ACHN (cell line): ENCODE results near the gene NECAB3.
"Not testable (repeated sequence)": the region's sequence is repeated elsewhere in the genome, so short reads cannot be mapped to it uniquely, and the experiment has no call there.

Source experiments
- DNase-seq: peaks from one replicate; pipeline ENCODE4 v3.0.0-alpha.2; 2015
- in situ Hi-C: cut with HindIII; loops from 2 replicates; pipeline ENCODE4 v1.10.0; 2017; ENCODE audit warnings: low sequenced_read_pairs, low pct_ligation_motif_present, low pct_unique_long_range_greater_than_20kb

The NECAB3 gene

GRCh38 chr20:33700696-33701441 is 26.6 kb upstream of the NECAB3 start:
- in situ Hi-C loops, DNase-seq: not testable (repeated sequence)

- in situ Hi-C loops, DNase-seq: not testable (repeated sequence)
Observed at GRCh38 chr20:33698966-33699365, 24.7 kb upstream of the NECAB3 start.

DNA sequence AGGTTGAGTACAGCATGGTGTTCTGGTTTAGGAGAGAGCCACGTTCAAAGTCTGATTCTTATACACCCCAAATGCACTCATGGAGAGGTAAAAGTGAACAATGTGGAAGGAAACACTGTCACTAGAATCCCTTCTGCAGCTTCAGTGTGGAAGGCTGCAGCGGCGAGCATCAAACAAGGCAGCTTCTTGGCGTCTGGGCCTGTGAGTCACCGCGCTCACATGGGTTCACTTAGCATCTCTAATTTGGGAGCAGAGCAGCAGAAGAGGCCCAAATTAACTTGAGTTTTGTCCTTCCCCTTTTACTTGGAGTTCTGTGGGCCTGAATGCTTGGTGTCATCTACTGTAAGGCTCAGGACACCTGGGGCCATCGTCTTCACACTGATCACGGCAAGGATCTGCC is 22.9 kb upstream of the NECAB3 start:
- DNase-seq = no peak
- in situ Hi-C loops = no loop called here

- in situ Hi-C loops = no loop called here
- DNase-seq = no peak
Observed at GRCh38 chr20:33696448-33696847, 22.2 kb upstream of the NECAB3 start.

GRCh38 chr20:33694639-33695012 is 20.4 kb upstream of the NECAB3 start:
- in situ Hi-C loops = no loop called here
- DNase-seq = no peak

GRCh38 chr20:33693741-33694638 is 19.8 kb upstream of the NECAB3 start:
- no peak for DNase-seq
- in situ Hi-C loops = no loop called here

DNA sequence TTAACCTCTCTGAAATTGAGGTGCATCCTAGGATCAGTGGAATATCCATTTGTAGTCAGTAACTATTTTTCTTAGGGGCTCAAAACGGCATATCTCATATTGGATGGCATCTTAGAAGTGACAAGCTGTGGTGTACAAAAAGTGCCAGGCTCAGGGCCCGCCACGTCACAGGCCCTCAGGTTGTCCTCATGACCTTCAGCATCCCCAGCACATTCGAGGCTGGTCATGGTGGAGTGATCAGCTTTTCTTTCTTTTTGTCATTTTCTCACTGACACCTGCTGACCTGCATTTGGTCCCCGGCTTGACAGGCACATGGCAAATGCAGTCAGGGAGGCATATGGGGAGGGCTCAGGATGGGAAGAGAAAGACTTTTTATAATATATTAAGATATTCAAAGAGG is 19.1 kb upstream of the NECAB3 start:
- in situ Hi-C loops = no loop called here
- no peak for DNase-seq

GRCh38 chr20:33689973-33690372 is 15.7 kb upstream of the NECAB3 start:
- peak; percentile 44 for DNase-seq
- in situ Hi-C loops = no loop called here

DNA sequence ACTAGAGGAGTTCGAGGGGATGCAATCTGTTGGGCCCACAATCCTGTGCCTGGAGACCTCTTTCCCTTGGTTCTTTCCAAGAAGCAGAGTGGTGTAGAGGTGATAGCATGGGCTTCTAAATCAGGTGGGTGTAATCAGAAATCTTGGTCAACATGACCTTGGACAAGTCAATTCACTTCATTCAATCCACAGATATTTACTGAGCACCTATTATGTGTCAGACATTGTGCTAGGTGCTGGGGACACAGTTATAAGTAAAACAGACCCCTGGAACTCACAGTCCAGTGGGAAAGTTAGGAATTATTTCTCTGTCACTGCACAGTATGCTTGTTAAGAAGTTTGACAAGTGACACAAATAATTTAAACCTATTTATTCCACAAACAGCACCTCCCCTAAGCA is 15.3 kb upstream of the NECAB3 start:
- no peak for DNase-seq
- in situ Hi-C loops = no loop called here

DNA sequence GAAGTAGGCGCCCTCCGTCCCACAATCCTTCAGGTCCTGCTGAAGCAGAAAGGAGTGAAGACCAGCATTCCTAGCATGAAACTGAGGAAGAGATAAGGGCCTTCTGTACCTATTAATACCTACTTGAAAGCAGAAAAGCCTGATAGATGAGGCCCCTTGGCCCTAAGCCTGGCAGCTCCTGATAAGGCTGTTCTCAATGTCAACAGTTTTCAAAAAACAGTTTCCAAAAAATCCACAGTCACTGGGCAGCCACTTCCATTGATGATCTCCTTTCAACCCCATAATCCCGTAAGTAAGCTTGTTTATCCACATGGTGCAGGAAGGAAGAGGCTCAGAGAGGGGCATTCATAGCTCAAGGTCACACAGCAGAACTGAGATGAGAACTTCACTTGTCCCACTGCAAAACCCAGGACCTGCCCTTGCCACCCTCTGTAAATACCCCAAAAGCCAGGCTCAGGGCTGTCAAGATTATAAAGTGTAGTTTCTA is 14.8 kb upstream of the NECAB3 start:
- in situ Hi-C loops = no loop called here
- DNase-seq = no peak

- DNase-seq = no peak
- in situ Hi-C loops = no loop called here
Observed at GRCh38 chr20:33687993-33688937, 14.0 kb upstream of the NECAB3 start.

DNA sequence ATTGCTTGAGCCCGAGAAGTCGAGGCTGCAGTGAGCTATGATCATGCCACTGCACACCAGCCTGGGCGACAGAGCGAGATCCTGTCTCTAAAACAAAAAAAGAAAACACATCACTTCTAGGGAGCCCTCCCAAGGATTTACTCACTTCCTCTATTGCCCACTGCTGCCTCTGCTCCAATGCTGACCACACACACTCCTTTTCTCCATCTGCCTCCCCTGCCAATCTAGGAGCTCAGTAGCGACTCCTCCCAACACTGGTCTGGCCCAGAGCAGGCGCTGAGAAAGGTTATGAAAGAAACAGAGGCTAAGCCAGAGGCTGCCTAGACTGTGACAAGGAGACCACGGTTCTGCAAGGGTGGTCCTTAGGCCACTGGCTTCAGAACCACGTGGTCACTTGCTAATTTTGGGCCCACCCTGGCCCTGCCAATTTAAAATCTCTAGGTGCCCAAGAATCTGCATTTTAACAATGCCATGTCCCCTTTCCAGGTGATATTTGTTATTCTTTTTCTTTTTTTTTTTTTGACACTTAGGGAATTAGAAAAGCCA is 13.2 kb upstream of the NECAB3 start:
- in situ Hi-C loops = no loop called here
- DNase-seq = no peak

DNA sequence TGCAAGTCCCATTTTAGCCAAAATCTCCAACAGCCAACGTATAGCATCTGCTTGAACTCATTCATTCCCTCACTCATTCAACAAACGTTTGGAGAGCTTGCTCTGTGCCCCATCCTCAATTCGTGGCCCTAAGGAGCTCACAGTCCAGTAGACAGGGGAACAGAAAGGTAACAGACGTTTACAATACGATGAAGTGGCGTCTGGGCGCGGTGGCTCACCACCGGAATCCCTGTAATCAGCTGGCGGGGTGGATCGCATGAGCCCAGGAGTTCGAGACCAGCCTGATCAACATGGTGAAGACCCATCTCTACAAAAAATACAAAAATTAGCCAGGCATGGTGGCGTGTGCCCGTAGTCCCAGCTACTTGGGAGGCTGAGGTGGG is 12.7 kb upstream of the NECAB3 start:
- DNase-seq = no peak
- in situ Hi-C loops = no loop called here

- in situ Hi-C loops = no loop called here
Observed at GRCh38 chr20:33686100-33686983, 12.1 kb upstream of the NECAB3 start, which contains the start of gene E2F1. TSS of gene E2F1 (minus strand) at chr20:33686385. CDS start at chr20:33686264, 121 bp downstream.

GRCh38 chr20:33685328-33686099 is 11.3 kb upstream of the NECAB3 start:
- in situ Hi-C loops = no loop called here
- peak; percentile 26 for DNase-seq

More at GRCh38 chr20:33686100-33686983, 12.1 kb upstream of the NECAB3 start, which contains the start of gene E2F1:
- DNase-seq = peak; percentile 89

GRCh38 chr20:33684533-33685327 is 10.5 kb upstream of the NECAB3 start:
- DNase-seq = no peak

More at GRCh38 chr20:33684533-33685327, 10.5 kb upstream of the NECAB3 start:
- in situ Hi-C loops = no loop called here
